Activated T-helper 17 cell treated with anti-CD3 and anti-CD28 coated beads, Interleukin-2, amount 50 U/mL, for 72 hours (primary cell): ENCODE results near the gene TUBB8. TPM values are rescaled to one million over a fixed set of nuclear protein-coding genes. Genes with fewer than 3 reads are reported as not detected.

Source experiments
- ATAC-seq: fragments of 150-1000 bp; cut with Tn5 transposase; replicated peaks from 2 replicates; pipeline ENCODE4 v1.10.0; 2021; ENCODE audit warnings: mild to moderate bottlenecking, moderate library complexity
- H3K27ac Mint-ChIP-seq: one replicate; pipeline ENCODE4 v1.8.0; 2022; ENCODE audit warnings: mixed read lengths
- H3K27me3 Mint-ChIP-seq: one replicate; pipeline ENCODE4 v1.8.0; 2022; ENCODE audit warnings: mixed read lengths
- H3K36me3 Mint-ChIP-seq: one replicate; pipeline ENCODE4 v1.8.0; 2022; ENCODE audit warnings: low read depth, mild to moderate bottlenecking, mixed read lengths
- H3K4me1 Mint-ChIP-seq: one replicate; pipeline ENCODE4 v1.8.0; 2022; ENCODE audit warnings: mixed read lengths
- H3K4me3 Mint-ChIP-seq: one replicate; pipeline ENCODE4 v1.8.0; 2022; ENCODE audit warnings: mild to moderate bottlenecking, mixed read lengths
- H3K9me3 Mint-ChIP-seq: one replicate; pipeline ENCODE4 v1.8.0; 2022; ENCODE audit warnings: mixed read lengths
- total RNA-seq, 2 donors: library from RNA; stranded (reverse); gene quantifications; one replicate each; pipeline ENCODE4 v1.2.3, GENCODE V29; 2022

The TUBB8 gene
- total RNA-seq = not detected

DNA sequence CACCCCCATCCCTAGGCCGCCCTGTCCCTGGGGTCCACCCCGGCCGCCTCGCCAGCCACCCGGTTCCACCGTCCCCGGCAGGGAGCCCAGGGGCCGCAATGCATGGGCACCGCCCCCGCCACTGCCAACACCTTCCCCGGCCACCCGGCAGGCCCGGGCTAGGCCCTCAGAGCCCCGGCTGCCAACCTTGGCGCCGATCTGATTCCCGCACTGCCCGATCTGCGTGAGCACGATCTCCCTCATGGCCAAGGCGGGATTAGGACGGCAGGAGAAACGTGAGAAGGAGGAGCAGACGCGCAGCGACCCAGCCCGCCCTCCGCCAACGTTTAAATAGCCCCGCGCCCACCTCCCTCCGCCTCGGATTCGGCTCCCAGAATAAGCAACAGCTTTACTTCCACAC lies at the start of gene TUBB8:
TSS of gene TUBB8 (minus strand) at position 301 of the 400 bp plus-strand sequence. CDS start at position 243, 58 bp downstream.
- H3K9me3 Mint-ChIP-seq = no peaks in the 10 kb centered on the region
- H3K4me3 Mint-ChIP-seq = no peak within 1 kb of the TSS
- peaks cover 8% of the 10 kb centered on the region for H3K27me3 Mint-ChIP-seq
- H3K27ac Mint-ChIP-seq = no peak within 1 kb of the TSS
- no peaks in the 10 kb centered on the region for H3K36me3 Mint-ChIP-seq
- H3K4me1 Mint-ChIP-seq = no peaks in the 10 kb centered on the region
- ATAC-seq = no peak

DNA sequence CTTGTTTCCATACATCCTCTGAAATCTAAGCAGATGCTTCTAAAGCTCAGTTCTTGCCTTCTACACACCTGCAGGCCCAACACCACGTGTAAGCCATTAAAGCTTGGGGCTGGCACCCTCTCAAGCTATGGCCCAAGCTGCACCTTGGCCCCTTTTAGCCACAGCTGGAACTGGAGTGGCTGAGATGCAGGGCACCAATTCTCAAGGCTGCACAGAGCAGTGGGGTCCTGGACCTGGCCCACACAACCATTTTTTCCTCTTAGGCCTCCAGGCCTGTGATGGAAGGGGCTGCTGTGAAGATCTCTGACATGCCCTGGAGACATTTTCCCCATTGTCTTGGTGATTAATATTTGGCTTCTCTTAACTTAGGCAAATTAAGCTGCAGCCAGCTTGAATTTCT lies 47.4 kb upstream of the TUBB8 start:
- Mint-ChIP-seq H3K4me3 (no peak overlapping the region), H3K27ac (no peak overlapping the region), H3K4me1 (no peaks in the 10 kb centered on the region), H3K27me3 (no peaks in the 10 kb centered on the region), H3K9me3 (peaks cover 10% of the 10 kb centered on the region), H3K36me3 (no peaks in the 10 kb centered on the region)
- no peak for ATAC-seq

DNA sequence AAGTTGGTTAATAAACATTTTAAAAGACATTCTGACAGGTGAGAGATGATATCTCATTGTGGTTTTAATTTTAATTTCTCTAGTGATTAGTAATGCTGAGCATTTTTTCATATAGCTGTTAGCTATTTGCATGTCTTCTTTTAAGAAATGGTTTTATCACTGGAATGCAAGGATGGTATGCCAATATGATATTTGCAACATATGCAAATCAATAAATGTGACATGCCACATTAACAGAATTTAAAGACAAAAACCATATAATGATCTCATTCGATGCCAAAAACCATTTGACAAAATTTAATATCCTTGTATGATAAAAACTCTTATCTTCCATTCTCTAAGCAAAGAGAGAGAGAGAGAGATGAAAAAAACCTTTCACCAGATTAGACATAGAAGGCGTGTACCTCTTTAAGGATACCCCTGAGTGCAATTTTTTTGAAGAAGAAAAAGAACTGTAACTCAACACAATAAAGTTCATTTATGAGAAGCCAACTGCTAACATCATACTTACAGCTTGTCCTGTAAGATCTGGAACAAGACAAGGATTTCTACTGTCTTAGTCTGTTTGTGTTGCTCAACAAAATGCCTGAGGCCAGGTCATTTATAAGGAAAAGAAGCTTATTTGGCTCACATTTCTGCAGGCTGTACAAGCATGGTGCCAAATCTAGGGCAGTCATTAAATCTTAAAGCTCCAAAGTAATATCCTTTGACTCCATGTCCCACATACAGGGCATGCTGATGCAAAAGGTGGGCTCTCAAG lies 46.4 kb upstream of the TUBB8 start:
- Mint-ChIP-seq H3K36me3 (no peaks in the 10 kb centered on the region), H3K4me1 (no peaks in the 10 kb centered on the region)

DNA sequence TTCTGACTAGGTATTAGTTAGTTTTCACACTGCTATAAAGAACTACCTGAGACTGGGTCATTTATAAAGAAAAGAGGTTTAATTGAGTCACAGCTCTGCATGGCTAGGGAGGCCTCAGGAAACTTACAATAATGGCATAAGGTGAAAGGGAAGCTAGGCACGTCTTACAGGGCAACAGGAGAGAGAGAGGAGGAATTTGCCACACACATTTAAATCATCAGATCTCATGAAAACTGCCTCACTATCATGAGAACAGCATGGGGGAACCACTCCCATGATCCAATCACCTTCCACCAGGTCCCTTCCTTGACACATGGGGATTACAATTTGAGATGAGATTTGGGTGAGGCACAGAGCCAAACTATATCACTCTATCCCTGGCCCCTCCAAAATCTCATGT lies 45.5 kb upstream of the TUBB8 start:
- Mint-ChIP-seq H3K4me1 (no peaks in the 10 kb centered on the region), H3K36me3 (no peaks in the 10 kb centered on the region), H3K27me3 (peaks cover 3% of the 10 kb centered on the region), H3K27ac (no peak overlapping the region), H3K9me3 (peaks cover 10% of the 10 kb centered on the region), H3K4me3 (no peak overlapping the region)
- ATAC-seq = no peak

More for the DNA sequence above, 46.4 kb upstream of the TUBB8 start:
- H3K9me3 Mint-ChIP-seq = peaks cover 10% of the 10 kb centered on the region
- H3K27me3 Mint-ChIP-seq = peaks cover under 1% of the 10 kb centered on the region
- no peak for ATAC-seq
- no peak overlapping the region for H3K4me3 Mint-ChIP-seq
- no peak overlapping the region for H3K27ac Mint-ChIP-seq

DNA sequence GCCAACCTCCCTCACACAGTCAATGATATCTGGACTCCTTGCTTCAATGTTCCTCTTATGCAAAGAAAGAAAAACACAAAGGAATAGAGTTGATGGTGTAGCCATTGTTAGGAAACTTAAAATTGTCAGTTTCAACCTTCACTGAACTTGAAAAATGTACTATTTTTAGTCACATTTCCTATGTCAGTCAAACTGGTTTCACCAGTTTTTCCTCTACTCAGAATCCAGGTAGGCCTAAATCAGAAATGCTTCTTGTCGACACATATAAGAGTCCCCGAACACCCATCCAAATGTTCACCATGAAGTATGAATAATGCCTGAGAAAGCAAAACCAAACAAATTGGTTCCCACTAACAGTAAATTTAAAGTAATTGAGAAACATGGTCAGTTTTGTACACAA lies 43.8 kb upstream of the TUBB8 start:
- Mint-ChIP-seq H3K27ac (no peak overlapping the region), H3K4me1 (no peaks in the 10 kb centered on the region), H3K27me3 (peaks cover 3% of the 10 kb centered on the region), H3K4me3 (no peak overlapping the region), H3K36me3 (no peaks in the 10 kb centered on the region), H3K9me3 (peaks cover 10% of the 10 kb centered on the region)
- no peak for ATAC-seq

DNA sequence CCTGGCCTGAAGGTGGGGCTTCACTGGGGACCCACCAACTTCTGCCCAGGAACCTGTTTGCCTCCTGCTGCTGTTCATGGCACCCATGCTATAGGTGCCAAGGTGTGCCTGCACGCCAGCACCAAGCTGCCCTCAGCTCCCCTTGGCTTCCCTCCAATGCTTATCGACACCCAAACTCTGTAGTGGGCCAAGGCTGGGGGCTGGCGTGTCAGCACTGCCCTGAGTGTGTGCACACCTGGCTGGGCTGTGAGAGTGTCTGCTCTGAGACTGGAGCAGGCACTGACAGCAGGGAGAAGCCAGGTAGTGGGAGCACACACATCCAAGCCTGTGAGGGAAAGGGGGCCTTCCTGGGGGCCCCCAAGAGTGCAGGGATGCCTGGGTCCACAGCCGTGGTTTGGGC lies 43.1 kb upstream of the TUBB8 start:
- Mint-ChIP-seq H3K36me3 (no peaks in the 10 kb centered on the region), H3K9me3 (peaks cover 10% of the 10 kb centered on the region), H3K4me1 (no peaks in the 10 kb centered on the region), H3K27ac (no peak overlapping the region), H3K4me3 (no peak overlapping the region), H3K27me3 (peaks cover 3% of the 10 kb centered on the region)
- no peak for ATAC-seq

DNA sequence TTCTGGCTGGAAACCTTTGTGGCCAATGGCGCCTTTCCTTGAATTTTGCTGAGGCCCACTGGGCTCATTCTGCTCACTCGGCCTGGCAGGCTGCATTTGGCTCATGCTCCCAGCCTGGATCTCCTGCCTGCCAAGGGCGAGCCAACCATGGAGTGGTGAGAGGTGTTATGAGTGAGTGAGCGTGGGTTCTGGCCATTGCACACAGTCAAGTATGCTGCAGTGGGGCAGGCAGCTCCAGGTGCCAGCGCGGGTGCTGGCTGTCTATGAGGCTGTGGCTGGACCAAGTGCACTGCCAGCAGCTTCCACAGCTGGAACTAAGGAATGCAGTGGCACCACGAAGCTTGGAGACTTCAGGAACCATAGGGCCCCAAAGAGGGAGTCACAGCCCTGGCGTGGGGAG lies 42.2 kb upstream of the TUBB8 start:
- Mint-ChIP-seq H3K9me3 (peaks cover 10% of the 10 kb centered on the region), H3K4me1 (no peaks in the 10 kb centered on the region), H3K27ac (no peak overlapping the region), H3K27me3 (peaks cover 3% of the 10 kb centered on the region), H3K4me3 (no peak overlapping the region), H3K36me3 (no peaks in the 10 kb centered on the region)
- no peak for ATAC-seq

DNA sequence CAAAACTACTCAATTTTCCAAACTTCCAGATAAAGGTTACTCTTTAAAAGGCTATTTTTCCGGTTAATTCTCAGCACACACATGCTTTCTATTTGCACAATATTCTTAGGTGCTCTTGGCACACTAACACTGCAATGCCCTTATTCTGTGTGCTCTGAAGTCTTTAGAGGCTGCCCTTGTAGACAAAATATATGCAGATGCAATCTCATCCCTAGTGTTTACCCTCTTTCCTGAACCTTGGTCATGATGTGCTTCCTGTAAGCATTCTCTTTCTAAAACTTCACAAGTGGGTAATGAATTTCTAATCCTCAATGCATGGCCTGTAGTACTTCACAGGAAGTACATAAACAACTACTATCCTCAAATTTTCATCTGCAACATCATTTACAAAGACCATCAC lies 41.1 kb upstream of the TUBB8 start:
- H3K4me3 Mint-ChIP-seq = no peak overlapping the region
- H3K4me1 Mint-ChIP-seq = no peaks in the 10 kb centered on the region
- H3K9me3 Mint-ChIP-seq = peaks cover 6% of the 10 kb centered on the region
- H3K36me3 Mint-ChIP-seq = no peaks in the 10 kb centered on the region
- no peak for ATAC-seq
- no peak overlapping the region for H3K27ac Mint-ChIP-seq
- H3K27me3 Mint-ChIP-seq = peaks cover 3% of the 10 kb centered on the region

DNA sequence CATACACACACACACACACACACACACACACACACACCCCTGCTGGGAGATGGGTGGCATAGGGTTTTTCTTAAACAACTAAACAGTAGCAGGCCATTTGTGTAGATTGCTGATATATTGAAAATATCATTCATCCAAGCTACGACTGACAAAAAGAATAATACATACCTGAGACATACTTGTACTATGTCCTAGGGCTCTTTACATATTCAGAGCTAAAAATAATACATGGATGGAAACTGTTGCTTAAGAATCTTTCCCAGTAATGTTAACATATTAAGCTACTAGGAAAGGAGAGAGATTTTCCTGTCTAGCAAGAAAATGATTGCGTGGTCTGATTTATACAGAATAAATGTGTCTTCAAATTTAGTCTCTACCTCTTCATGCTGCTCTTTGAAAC lies 40.2 kb upstream of the TUBB8 start:
- Mint-ChIP-seq H3K27ac (no peak overlapping the region), H3K4me3 (no peak overlapping the region), H3K36me3 (no peaks in the 10 kb centered on the region), H3K4me1 (no peaks in the 10 kb centered on the region), H3K27me3 (peaks cover 3% of the 10 kb centered on the region), H3K9me3 (no peaks in the 10 kb centered on the region)
- no peak for ATAC-seq

DNA sequence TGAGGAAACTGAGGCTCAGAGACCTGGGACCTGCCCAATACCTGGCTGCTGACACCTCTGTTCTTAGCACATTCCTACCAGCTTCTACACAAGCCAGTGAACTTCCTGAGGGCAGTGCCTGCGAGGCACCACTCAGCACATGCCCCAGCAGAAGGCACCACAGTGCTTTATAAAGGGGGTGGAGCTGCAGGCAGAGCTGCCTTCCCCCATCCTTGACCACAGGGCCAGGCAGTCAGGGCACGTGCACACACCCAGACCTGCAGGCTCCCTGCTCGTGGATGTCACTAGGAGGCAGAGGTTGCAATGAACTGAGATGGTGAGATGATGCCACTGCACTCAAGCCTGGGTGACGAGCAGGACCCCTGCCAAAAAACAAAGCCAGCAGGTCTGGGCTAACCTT lies 39.2 kb upstream of the TUBB8 start:
- no peak overlapping the region for H3K27ac Mint-ChIP-seq
- no peaks in the 10 kb centered on the region for H3K4me1 Mint-ChIP-seq
- H3K9me3 Mint-ChIP-seq = no peaks in the 10 kb centered on the region
- ATAC-seq = no peak
- H3K27me3 Mint-ChIP-seq = peaks cover 4% of the 10 kb centered on the region
- no peak overlapping the region for H3K4me3 Mint-ChIP-seq
- no peaks in the 10 kb centered on the region for H3K36me3 Mint-ChIP-seq

DNA sequence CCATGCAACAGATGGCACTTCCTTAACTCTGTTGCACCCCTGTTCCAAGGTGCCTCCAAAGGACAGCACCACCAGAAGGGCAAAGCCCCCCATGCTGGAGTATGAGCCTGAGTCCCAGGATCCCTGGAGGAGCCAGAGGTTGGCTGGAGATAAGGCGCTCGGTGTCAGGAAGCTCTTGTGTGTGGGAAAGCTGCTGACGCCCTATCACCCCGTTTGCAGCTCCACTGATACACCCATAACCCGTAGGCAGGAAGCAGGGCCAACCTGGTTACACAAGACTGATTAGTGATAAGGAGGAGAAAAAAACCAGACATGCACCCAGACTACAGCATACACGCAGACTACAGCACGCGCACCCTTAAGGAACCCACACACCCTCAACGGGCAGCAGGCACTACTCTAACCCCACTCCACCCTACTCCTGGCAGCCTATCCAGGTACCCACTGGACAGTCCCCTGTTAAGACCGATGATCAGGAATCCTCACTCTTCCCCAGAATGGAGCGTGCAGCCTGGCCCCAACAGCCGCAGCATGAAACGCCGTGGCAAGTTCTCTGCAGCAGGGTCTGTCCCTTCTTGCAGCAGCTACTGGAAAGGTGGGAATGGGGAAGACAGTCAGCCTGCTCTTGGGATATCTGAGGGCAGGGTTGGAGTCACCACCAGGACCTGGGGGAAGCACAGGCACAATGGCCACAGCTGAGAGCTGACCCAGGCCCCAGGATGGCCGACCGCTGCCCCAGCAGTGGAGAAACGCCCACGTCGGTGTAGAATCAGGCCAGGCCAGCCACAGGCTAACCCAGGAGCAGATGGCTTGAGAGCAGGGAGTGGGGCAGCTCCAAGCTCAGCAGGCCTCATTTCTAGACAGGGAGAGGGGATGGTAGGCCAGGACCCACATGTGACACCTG lies 38.3 kb upstream of the TUBB8 start:
- peak; percentile 38 for ATAC-seq
- H3K4me1 Mint-ChIP-seq = no peaks in the 10 kb centered on the region
- peaks cover 6% of the 10 kb centered on the region for H3K27me3 Mint-ChIP-seq
- no peaks in the 10 kb centered on the region for H3K36me3 Mint-ChIP-seq
- H3K27ac Mint-ChIP-seq = no peak overlapping the region
- no peaks in the 10 kb centered on the region for H3K9me3 Mint-ChIP-seq
- no peak overlapping the region for H3K4me3 Mint-ChIP-seq

DNA sequence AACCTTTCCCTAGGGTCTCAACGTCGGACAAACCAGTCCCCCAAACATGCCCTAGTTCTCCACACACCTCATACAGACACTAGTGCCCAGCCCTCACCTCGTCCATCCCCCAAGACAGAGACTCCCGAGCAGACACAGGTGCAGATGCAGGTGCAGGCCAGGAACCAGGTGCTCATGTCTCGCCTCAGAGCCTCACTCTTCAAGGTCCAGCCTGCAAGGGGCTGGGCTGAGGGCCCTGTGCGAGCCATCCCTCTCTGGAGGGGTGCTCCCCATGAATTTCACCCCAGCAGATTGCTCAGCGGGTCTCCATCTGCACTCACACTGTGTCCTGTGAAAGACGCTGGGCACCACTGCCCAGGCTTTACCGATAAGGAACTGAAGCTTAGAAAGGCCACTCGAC lies 36.9 kb upstream of the TUBB8 start:
- Mint-ChIP-seq H3K4me1 (no peaks in the 10 kb centered on the region), H3K27me3 (peaks cover 10% of the 10 kb centered on the region), H3K4me3 (no peak overlapping the region), H3K27ac (no peak overlapping the region), H3K9me3 (no peaks in the 10 kb centered on the region), H3K36me3 (no peaks in the 10 kb centered on the region)
- ATAC-seq = no peak

DNA sequence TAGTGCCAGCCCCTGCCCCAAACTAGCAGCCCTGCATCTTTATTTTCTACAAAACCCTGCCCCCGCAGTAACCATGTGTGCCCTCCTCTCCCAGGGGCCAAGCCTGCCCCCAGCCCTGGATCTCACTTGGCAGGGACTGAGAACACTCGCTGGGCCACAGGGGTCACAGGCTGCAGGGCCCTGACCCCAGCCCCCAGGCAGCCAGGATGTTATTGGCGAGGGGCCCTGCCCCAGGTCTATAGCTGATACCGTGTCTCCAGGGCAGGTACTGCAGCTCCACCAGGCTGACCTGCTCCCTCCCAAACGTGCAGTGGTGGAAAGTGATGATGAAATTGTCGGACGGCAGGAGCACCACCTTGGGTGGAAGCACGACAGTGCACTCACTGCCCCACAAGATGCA lies 35.9 kb upstream of the TUBB8 start:
- H3K4me1 Mint-ChIP-seq = no peaks in the 10 kb centered on the region
- H3K36me3 Mint-ChIP-seq = no peaks in the 10 kb centered on the region
- H3K9me3 Mint-ChIP-seq = no peaks in the 10 kb centered on the region
- no peak for ATAC-seq
- no peak overlapping the region for H3K4me3 Mint-ChIP-seq
- no peak overlapping the region for H3K27ac Mint-ChIP-seq
- H3K27me3 Mint-ChIP-seq = peaks cover 8% of the 10 kb centered on the region

DNA sequence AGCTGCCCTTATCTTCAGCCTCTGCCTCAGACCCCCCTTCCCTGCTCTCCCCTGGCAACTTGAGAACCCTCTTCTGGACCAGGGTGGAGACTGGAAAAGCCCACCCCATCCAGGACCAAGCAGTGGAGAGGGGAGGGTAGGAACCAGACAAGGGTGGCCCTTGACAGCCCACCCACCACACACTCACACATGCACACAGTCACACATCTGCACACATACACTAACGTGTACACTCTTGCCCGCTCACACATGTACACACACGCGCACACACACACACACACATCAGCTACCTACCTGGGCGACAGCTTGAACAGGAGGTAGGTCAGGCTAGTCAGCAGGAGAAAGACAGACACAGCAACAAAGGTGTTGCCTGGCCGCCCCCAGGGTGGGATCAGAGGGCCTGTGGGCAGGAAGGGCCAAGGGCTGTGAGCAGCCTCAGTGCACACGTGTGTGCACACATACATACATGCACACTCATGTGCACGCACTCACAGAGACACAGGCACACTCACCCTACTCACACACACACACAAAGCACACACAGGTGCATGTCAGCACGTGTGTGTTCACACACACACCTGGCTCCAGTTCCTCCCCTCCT lies 34.9 kb upstream of the TUBB8 start:
- no peak for ATAC-seq
- Mint-ChIP-seq H3K36me3 (no peaks in the 10 kb centered on the region), H3K27me3 (peaks cover 12% of the 10 kb centered on the region), H3K27ac (no peak overlapping the region), H3K4me1 (no peaks in the 10 kb centered on the region), H3K9me3 (no peaks in the 10 kb centered on the region), H3K4me3 (no peak overlapping the region)
